Ishikawa (cell line): Measurements from ENCODE around the gene DCAF17.

Experiments used
- CEBPB ChIP-seq: IDR thresholded peaks from 2 replicates; pipeline ENCODE4 v1.6.1; 2012
- CREB1 ChIP-seq: IDR thresholded peaks from 2 replicates; pipeline ENCODE4 v1.6.1; 2012; ENCODE audit warnings: low read depth
- EGR1 ChIP-seq: IDR thresholded peaks from 2 replicates; pipeline ENCODE4 v1.6.1; 2012
- EP300 ChIP-seq: IDR thresholded peaks from 2 replicates; pipeline ENCODE4 v1.6.1; 2012; ENCODE audit warnings: borderline replicate concordance
- FOXM1 ChIP-seq: IDR thresholded peaks from 2 replicates; pipeline ENCODE4 v1.6.1; 2012; ENCODE audit warnings: low read depth, borderline replicate concordance
- MAX ChIP-seq: IDR thresholded peaks from 2 replicates; pipeline ENCODE4 v1.6.1; 2012
- NFIC ChIP-seq: IDR thresholded peaks from 2 replicates; pipeline ENCODE4 v1.6.1; 2012
- RAD21 ChIP-seq: IDR thresholded peaks from 2 replicates; pipeline ENCODE4 v1.6.1; 2012; ENCODE audit warnings: low read depth
- REST ChIP-seq: IDR thresholded peaks from 2 replicates; pipeline ENCODE4 v1.6.1; 2012; ENCODE audit warnings: low read depth, mild to moderate bottlenecking
- TAF1 ChIP-seq: IDR thresholded peaks from 2 replicates; pipeline ENCODE4 v1.6.1; 2012; ENCODE audit warnings: low read depth, mild to moderate bottlenecking
- TCF12 ChIP-seq: IDR thresholded peaks from 2 replicates; pipeline ENCODE4 v1.6.1; 2012; ENCODE audit warnings: low read depth
- TEAD4 ChIP-seq: IDR thresholded peaks from 2 replicates; pipeline ENCODE4 v1.6.1; 2012
- USF1 ChIP-seq: IDR thresholded peaks from 2 replicates; pipeline ENCODE4 v1.6.1; 2012
- YY1 ChIP-seq: IDR thresholded peaks from 2 replicates; pipeline ENCODE4 v1.6.1; 2012; ENCODE audit warnings: low read depth
- ZBTB7A ChIP-seq: IDR thresholded peaks from 2 replicates; pipeline ENCODE4 v1.6.1; 2012; ENCODE audit warnings: low read depth

The DCAF17 gene

GRCh38 chr2:171402906-171403580, 31.0 kb upstream of the DCAF17 start:
- TF ChIP-seq FOXM1 (no peak), MAX (no peak), RAD21 (no peak), TAF1 (no peak), CREB1 (no peak), USF1 (no peak), EGR1 (no peak), NFIC (no peak), CEBPB (no peak), YY1 (no peak), ZBTB7A (no peak)

GRCh38 chr2:171404261-171404660, 29.8 kb upstream of the DCAF17 start:
- peak; percentile 33; the same call in 1 of the 2 replicates for TF ChIP-seq EP300
- no peak for TF ChIP-seq USF1
- TF ChIP-seq FOXM1 = no peak
- no peak for TF ChIP-seq ZBTB7A
- no peak for TF ChIP-seq EGR1
- no peak for TF ChIP-seq TEAD4
- TF ChIP-seq TAF1 = no peak

GRCh38 chr2:171404719-171405118, 29.3 kb upstream of the DCAF17 start:
- TF ChIP-seq ZBTB7A = no peak
- TF ChIP-seq YY1 = no peak
- TF ChIP-seq NFIC = no peak
- TF ChIP-seq EP300 = no peak
- no peak for TF ChIP-seq FOXM1
- TF ChIP-seq EGR1 = no peak
- no peak for TF ChIP-seq TEAD4
- TF ChIP-seq TAF1 = no peak
- no peak for TF ChIP-seq RAD21
- TF ChIP-seq USF1 = no peak
- TF ChIP-seq REST = no peak
- TF ChIP-seq CEBPB = no peak
- no peak for TF ChIP-seq TCF12

- TF ChIP-seq EGR1 (no peak), CREB1 (no peak)
Measured at GRCh38 chr2:171405546-171405945, 28.5 kb upstream of the DCAF17 start.

- TF ChIP-seq YY1 (no peak), CREB1 (no peak), FOXM1 (no peak), ZBTB7A (no peak), REST (no peak), EP300 (no peak), TAF1 (no peak), NFIC (no peak), MAX (no peak), TEAD4 (no peak), CEBPB (no peak), USF1 (no peak), RAD21 (no peak), EGR1 (no peak), TCF12 (no peak)
Measured at GRCh38 chr2:171406044-171406443, 28.0 kb upstream of the DCAF17 start.
